ENCODE measurements around the gene KIF17. TPM values are rescaled to one million over a fixed set of nuclear protein-coding genes. Genes with fewer than 3 reads are reported as not detected.
A peak's percentile ranks its signal among the peaks of the same experiment; 100 is the strongest.

KIF17 gene
- total RNA-seq, 2 donors from 2014 or later, result 3.2 to 4.0 TPM

DNA sequence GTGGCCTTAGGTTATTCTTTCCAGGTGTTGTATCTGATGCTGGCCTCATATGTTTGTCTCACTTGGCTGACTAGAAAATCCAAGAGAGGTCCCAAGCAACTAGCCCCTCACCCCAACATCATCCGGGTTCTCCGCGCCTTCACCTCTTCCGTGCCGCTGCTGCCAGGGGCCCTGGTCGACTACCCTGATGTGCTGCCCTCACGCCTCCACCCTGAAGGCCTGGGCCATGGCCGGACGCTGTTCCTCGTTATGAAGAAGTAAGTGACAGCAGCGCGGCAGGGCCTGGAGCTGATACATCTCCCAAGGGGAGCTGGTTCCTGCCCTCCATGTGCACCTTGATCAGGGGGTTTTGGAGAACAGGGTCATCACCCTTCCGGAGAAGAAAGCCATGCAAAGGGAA lies 73.4 kb downstream of the KIF17 start:
- DNase-seq (no peak), ATAC-seq (no peak)
- intact Hi-C loops (cut with DNase I), result no loop called here

DNA sequence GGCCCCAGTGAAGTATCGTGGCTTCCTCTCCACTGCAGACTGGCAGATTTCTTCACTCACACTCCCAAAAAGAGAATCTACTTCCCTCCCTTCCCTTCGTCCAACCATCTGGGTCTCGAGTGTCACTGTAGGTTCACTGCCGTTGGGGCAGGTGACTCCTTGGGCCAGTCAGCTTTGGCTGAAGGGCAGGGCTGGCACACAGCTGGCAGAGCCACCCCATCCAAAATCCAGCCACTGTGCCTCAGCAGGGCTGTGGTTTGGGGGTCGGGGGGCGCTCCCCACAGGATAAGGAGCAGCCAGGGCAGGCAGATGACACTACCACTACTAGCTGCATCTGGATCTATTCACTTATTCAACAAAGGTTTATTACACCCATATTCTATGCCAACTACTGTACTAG lies 74.7 kb downstream of the KIF17 start:
- intact Hi-C loops (cut with DNase I), result no loop called here
- DNase-seq (no peak), ATAC-seq (no peak)

DNA sequence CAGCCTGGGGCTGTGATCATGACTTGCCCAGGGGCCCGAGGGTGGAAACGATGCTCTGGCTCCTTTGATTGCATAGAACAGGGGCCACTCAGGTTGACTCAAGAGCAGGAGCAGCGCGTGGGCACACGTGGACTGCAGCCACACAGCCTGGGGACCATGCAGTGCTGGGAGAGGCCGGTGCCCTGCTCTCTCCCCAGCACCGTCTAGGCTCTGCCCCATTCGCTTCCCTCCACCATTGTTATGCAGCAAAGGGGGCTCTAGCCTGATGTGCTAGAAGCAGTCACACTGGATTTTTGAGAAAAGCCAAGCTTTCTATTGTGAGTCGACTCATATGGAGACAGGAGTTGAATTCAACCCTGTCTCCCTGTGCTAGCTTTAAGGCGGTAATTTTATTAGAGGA lies 75.8 kb downstream of the KIF17 start:
- ATAC-seq, result no peak
- DNase-seq, result no peak
- intact Hi-C loops (cut with DNase I), result loop anchor here in 1 of 2 donors (2.0 kb wide), 1 partner anchor 119 kb away; no protein-coding TSS in a partner anchor

DNA sequence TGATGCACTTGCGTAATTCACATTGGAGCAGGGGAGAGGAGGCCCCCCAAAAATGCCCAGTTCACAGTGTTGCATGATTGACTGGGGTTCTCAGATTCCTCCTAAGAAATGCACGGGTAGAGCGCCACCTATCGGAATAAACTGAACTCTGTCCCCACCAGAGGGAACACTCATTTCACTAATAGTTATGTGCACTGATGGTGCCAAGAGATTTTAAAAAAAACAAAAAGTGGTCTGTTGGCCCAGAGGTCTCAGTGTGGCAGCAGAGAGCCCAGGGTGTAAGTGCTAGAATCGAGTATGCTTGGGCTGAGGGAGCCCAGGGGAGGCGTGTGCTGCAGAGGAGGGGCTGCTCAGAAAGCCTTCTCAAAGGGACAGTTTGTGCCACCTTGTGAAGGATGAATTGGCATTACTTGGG lies 77.6 kb downstream of the KIF17 start:
- ATAC-seq (peak; percentile 36 to 70), DNase-seq (no peak)
- intact Hi-C loops (cut with DNase I), result loop anchor here in 1 of 2 donors (2.0 kb wide), 1 partner anchor 117 kb away; no protein-coding TSS in a partner anchor

DNA sequence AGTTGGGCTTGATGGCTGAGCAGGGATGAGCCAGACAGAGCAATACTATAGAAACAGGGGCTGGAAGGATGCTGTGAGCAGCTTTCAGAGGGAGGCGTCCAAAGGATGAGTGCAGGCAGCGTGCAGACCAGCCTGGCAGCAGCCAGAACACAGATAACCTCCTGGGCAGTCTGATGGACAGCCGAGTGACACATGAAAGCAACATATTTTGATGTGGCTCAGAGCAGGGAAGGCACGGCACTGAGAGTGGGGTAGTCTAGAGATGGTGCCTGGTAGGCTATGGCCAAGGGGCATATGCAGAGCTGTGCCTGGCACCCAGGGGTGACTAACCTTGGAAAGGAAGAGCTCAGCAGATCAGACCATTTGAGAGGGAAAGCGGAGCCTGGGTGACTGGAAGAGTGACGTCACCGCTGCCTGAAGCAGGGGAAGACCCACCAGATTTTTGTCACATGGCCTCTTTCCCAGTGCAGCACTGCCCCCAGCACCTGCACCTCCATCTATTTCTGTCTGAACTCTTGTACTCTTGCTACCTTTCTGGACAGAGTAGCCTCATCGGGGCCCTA lies 80.9 kb downstream of the KIF17 start:
- intact Hi-C loops (cut with DNase I), result no loop called here
- no peak for ATAC-seq
- no peak for DNase-seq

DNA sequence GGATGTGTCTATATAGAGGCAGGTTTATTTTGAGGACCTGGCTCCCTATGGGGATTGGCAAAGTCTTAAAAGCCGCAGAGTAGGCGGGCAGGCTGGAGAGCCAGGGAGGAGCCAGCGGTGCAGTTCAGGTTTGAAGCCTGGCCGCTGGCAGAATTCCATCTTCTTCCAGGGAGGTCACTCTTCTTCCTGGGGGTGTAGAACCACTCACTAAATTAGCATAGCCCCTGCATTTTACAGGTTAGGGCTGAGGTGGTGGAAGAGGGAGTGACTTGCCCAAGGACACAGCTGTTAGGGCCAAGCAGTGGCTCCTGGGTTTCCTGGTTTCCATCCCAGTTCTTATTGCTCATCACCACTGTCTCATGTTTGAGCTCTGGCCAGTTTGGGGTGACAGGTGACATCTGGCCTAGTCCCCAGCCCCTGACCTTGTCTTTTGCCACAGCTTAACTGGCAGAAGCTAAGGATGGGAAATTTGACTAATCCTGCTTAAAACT lies 83.2 kb downstream of the KIF17 start:
- peak; percentile 50 for DNase-seq
- intact Hi-C loops (cut with DNase I), result loop anchor here in 1 of 2 donors (5.0 kb wide), 1 partner anchor 57 kb away; no protein-coding TSS in a partner anchor
- ATAC-seq, result peak; percentile 27 to 69

DNA sequence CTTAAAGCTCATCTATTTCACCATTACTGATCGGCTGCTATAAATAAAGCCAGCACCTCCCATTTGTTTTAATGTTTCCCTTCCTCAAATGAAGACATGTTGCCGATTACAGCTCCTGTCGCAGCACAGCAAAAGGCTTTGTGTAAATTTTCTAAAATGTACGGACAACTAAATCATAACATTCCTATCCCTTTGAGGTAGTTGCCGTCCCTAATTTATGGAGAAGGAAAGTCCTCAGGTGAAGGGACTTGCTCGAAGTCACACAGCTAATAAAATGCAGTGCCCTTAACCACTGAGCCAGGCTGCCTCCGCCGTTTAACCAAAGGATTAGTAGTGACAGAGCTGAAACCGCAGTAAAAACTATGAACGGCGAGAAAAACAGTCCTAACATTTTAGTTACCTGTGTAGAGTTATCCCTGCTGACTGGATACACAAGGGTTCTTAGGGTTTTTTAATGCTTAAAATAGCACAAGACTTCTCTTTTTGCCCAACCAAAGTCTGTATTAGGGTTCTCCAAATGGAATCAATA lies 83.7 kb downstream of the KIF17 start:
- DNase-seq (no peak), ATAC-seq (no peak)
- intact Hi-C loops (cut with DNase I), result loop anchor here in 1 of 2 donors (5.0 kb wide), 1 partner anchor 57 kb away; no protein-coding TSS in a partner anchor

DNA sequence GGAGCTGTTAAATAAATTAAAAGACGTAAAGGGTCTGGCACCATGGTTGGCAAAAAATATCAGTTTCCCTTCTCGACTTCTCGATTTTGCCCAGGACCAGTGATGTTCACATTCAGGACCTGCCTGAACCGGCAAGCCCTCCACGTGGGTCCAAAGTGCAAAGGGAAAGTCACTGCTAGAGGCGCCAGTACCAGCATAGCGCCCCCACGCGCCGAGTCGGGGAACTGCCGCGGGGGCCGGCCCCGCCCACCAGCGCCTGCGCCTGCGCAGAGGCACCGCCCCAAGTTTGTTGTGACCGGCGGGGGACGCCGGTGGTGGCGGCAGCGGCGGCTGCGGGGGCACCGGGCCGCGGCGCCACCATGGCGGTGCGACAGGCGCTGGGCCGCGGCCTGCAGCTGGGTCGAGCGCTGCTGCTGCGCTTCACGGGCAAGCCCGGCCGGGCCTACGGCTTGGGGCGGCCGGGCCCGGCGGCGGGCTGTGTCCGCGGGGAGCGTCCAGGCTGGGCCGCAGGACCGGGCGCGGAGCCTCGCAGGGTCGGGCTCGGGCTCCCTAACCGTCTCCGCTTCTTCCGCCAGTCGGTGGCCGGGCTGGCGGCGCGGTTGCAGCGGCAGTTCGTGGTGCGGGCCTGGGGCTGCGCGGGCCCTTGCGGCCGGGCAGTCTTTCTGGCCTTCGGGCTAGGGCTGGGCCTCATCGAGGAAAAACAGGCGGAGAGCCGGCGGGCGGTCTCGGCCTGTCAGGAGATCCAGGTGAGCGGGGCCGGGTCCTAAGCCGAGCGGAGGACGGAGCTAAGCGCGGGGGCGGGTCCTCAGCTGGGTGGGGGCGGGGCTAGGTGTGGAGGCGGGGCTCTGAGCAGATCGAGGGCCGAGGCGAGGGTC lies 84.4 kb downstream of the KIF17 start, which contains the start of gene PINK1:
PINK1 (plus strand) TSS at position 269 of the 875 bp plus-strand sequence; CDS start at position 360, 91 bp downstream.
- ATAC-seq, result peak; percentile 95 to 96
- DNase-seq, result peak; percentile 83
- intact Hi-C loops (cut with DNase I), result loop anchor here in 1 of 2 donors (2.0 to 5.0 kb wide), 2 partner anchors 56 to 111 kb away; no protein-coding TSS in a partner anchor

DNA sequence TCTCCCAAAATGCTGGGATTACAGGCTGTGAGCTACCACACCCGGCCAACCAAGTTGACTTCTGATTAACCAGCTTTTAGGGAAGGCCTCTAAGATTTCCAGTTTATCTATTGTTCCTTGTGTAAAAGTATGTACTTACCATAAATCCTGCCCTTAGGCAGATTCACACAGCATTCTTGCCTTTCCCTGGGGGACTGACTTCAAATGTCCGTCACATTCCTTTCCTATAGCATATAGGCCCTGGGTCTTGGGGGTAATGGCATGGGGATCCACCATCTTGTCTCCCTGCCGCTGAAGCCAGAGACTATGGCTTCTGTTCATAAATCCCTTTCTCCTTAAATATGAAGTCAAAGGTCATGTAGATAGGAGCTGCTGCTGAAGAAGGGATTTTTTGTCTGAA lies 85.4 kb downstream of the KIF17 start:
- DNase-seq (no peak), ATAC-seq (no peak)
- intact Hi-C loops (cut with DNase I), result loop anchor here in 1 of 2 donors (2.0 to 5.0 kb wide), 2 partner anchors 55 to 110 kb away; no protein-coding TSS in a partner anchor

DNA sequence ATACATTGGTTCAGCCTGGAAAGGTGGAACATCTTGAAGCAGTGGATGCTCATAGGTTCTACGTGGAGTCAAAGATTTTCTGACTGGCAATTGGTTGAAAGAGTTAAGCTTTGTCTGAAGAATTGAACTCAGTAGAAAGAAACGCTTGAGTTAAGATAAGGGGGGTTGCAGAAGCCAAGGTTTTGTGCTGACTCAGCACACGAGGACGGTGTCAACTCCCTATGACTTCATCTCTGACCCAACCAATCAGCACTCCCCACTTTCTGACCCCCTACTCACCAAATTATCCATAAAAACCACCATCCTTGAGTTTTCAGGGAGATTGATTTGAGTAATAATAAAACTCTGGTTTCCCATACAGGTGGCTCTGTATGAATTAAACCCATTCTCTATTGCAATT lies 87.1 kb downstream of the KIF17 start:
- intact Hi-C loops (cut with DNase I), result loop anchor here in 1 of 2 donors (5.0 kb wide), 1 partner anchor 53 kb away; no protein-coding TSS in a partner anchor
- ATAC-seq, result no peak
- no peak for DNase-seq

DNA sequence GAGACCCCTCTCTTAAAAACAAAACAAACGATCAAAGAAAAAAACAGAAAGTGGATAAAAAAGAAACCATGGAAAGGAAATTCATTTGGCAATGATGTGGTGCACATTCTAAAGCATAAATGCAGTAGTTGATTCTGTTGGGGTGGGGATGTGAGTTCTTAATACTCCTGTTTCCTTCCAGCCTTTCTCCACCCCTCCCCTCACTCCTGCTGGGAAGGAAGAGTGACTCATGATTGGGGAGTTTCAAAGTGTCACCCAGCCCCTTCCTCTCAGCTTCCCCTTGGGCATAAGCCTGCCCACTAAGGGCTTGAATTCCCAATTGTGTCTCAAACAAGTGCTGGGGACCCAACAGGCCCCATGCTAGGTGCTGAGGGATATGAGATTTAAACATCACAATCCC lies 91.3 kb downstream of the KIF17 start:
- intact Hi-C loops (cut with DNase I), result no loop called here
- ATAC-seq, result no peak
- DNase-seq, result no peak

DNA sequence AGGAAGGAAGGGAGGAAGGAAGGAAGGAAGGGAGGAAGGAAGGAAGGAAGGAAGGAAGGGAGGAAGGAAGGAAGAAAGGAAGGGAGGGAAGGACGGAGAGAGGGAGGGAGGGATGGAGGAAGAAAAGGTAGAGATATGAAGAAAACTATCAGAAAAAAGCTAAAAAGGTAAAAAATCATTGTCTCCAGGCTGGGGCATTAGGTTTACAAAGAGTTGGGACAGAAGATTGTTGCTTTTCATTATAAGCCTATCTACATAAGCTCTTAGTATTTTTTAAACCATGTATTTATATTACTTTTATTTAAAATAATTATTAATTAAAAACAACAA lies 91.7 kb downstream of the KIF17 start:
- intact Hi-C loops (cut with DNase I), result no loop called here
- no peak for DNase-seq
- ATAC-seq, result no peak

DNA sequence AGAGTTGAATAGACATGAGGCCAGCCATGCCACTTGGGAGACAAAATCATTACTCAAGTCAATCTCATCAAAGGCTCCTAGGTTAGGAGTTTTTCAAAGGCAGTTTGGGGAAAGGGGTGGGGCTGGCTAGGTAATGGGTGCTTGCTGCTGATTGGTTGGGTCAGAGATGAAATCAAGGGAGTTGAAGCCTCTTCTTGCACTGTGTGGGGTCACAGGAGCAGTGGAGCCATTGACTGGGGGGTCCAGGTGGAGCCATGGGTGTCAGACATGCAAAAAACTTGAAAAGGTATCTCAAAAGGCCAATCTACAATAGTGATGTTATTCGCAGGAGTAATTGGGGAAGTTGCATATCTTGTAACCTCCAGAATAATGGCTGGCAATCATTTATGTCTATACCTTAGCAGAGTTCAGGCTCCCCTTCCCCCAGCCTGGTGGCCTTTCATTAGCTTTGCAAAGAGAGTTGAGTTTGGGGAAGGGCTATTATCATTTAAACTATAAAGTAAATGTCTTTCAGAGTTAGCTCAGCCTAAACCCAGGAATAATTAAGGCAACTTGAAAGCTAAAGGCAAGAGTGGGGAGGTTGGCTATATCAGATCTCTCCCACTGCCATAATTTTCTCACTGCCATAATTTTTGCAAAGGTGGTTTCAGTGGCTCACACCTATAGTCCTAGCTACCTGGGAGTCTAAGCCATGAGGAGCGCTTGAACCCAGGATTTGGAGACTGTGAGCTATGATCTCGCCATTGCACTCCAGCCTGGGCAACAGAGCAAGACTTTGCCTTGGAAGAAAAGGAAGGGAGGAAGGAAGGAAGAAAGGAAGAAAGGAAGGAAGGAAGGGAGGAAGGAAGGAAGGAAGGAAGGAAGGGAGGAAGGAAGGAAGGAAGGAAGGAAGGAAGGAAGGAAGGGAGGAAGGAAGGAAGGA lies 92.4 kb downstream of the KIF17 start:
- no peak for ATAC-seq
- intact Hi-C loops (cut with DNase I), result no loop called here
- DNase-seq, result no peak

DNA sequence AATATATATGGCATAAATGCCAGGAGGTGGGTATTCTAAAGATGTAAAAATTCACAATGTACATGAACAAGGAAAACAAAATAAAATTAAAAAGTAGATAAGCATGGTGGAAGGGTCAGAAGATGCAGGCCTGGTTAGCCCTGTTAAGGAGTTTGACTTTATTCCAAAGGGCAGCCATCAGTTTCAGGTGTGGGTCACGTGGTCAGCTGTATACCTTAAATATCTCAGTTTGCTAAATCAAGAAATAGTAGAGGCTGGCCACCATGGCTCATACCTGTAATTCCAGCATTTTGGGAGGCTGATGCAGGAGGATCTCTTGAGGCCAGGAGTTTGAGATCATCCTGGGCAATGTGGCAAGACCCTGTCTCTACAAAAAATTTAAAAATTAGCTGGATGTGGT lies 93.1 kb downstream of the KIF17 start:
- DNase-seq (no peak), ATAC-seq (no peak)
- intact Hi-C loops (cut with DNase I), result no loop called here

DNA sequence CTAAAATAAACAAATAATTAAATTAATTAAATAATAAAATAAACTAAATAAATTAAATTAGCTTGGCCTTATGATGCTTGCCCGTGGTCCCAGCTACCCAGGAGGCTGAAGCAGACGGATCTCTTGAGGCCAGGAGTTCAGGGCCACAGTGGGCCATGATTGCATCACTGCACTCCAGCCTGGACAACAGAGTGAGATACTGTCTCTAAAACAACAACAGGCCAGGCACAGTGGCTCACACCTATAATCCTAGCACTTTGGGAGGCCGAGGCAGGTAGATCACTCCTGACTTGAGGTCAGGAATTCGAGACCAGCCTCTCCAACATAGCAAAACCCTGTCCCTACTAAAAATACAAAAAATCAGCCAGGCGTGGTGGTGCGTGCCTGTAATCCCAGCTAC lies 96.8 kb downstream of the KIF17 start:
- ATAC-seq, result no peak
- DNase-seq, result no peak
- intact Hi-C loops (cut with DNase I), result no loop called here

DNA sequence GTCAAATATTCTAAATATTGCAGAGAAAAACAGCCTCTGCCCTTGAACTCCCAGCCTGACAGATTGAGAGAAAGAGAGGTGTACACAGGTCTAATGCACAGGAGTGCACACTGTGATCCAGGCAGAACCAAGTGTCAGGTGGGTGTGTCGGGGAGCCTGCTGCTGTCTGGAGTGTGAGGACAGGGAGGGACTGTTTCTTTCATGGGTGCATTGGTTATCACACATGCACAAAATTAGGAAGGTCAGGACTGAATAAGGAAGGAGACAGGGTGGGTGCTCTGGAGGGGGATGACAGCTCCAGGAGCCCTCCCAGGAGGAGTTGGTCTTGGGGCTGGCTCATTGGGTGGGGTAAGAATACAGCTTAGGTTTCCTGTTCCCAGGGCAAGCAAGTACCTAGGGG lies 97.8 kb downstream of the KIF17 start:
- intact Hi-C loops (cut with DNase I), result no loop called here
- no peak for ATAC-seq
- no peak for DNase-seq

DNA sequence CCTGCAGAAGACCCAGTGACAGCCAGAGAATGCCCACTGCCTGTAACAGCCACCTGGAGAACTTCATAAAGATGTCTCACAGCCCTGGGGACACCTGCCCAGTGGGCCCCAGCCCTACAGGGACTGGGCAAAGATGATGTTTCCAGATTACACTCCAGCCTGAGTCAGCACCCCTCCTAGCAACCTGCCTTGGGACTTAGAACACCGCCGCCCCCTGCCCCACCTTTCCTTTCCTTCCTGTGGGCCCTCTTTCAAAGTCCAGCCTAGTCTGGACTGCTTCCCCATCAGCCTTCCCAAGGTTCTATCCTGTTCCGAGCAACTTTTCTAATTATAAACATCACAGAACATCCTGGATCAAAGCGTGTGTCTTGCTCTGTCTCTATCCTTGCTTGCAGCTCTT lies 99.3 kb downstream of the KIF17 start:
- ATAC-seq (no peak), DNase-seq (no peak)
- intact Hi-C loops (cut with DNase I), result no loop called here

DNA sequence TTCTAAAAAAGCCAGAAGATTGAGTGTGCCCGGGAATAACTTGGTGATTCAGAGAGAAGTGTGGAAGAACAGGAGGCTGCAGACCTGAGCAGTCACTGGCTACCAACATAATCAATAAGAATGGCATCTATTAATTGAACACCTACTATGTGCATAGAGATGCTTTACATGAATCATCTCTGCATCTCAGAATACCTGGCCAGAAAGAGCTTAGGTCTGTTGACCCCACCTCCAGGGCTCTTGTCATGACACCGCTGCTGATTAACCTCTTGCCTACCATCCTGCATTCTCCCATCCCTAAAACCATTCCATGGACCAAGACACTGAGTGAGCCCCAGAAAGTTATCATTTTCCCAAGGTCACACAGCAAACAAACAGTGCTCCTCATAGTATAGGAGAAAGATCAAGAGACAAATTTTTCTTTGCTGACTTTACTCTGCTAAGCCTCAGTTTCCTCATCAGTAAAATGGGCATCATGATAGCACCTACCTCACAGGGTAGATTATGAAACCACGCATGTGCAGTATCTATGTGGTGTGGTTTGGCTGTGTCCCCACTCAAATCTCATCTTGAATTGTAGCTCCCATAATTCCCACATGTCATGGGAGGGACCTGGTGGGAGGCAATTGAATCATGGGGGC lies 100.8 kb downstream of the KIF17 start:
- DNase-seq (no peak), ATAC-seq (no peak)
- intact Hi-C loops (cut with DNase I), result no loop called here
